Measurements from ENCODE around the gene PRPF38A. TPM values are rescaled to one million over a fixed set of nuclear protein-coding genes. Genes with fewer than 3 reads are reported as not detected.

Gene PRPF38A
- total RNA-seq, 1 experiment from 2014 or later, result 41.6 TPM

- POLR2A ChIA-PET, result no interaction called here
- ATAC-seq, result no peak
These were observed 44.5 kb upstream of the PRPF38A start for GRCh38 chr1:52359676-52360594.

GRCh38 chr1:52360595-52360968 is 43.8 kb upstream of the PRPF38A start:
- CTCF ChIA-PET, result no interaction called here
- Histone ChIP-seq H3K4me3 (ENCODE audit: low read depth in 2 of 2, low read length in 2 of 2) (no peak overlapping the region), H3K27me3 (ENCODE audit: control insufficient read depth, insufficient read depth, low read length) (no peaks in the 10 kb centered on the region), H3K4me1 (ENCODE audit: control insufficient read depth, insufficient read depth, low read length) (peaks cover 6% of the 10 kb centered on the region; the same call in 1 of the 2 replicates), H3K36me3 (ENCODE audit: control insufficient read depth, insufficient read depth, low read length) (peaks cover 23% of the 10 kb centered on the region), H3K9me3 (ENCODE audit: control insufficient read depth, insufficient read depth, low read depth, low read length) (no peaks in the 10 kb centered on the region), H3K27ac (ENCODE audit: low read length) (no peak overlapping the region)
- in situ Hi-C loops (cut with HindIII; ENCODE audit: low pct_unique_long_range_greater_than_20kb, low sequenced_read_pairs), result no loop called here
- ATAC-seq (no peak), DNase-seq (ENCODE audit: low read depth, low spot score) (no peak)
- intact Hi-C loops (cut with micrococcal nuclease; ENCODE audit: unreplicated experiment), result no loop called here
- no TSS peak for BruUV-seq (replicated peaks)
- POLR2A ChIA-PET, result no interaction called here
- TF ChIP-seq CTCF (IDR thresholded peaks at IDR 0.05) (no peak), POLR2AphosphoS5 (IDR thresholded peaks at IDR 0.05; ENCODE audit: low read depth, low read length) (no peak), REST (IDR thresholded peaks at IDR 0.05; ENCODE audit: insufficient read depth in 1 of 2, low read depth in 2 of 2, low read length in 1 of 2) (no peak), SIN3A (IDR thresholded peaks at IDR 0.05; ENCODE audit: borderline replicate concordance, insufficient read depth, low read depth, low read length) (no peak)

More at GRCh38 chr1:52359676-52360594, 44.5 kb upstream of the PRPF38A start:
- H3K27me3 ChIP-seq (ENCODE audit: control insufficient read depth, insufficient read depth, low read length), result no peaks in the 10 kb centered on the region
- no peak for TF ChIP-seq SIN3A (IDR thresholded peaks at IDR 0.05; ENCODE audit: borderline replicate concordance, insufficient read depth, low read depth, low read length)
- TF ChIP-seq CTCF (IDR thresholded peaks at IDR 0.05), result no peak
- TF ChIP-seq TCF7L2 (IDR thresholded peaks at IDR 0.05; ENCODE audit: low read depth, low read length), result no peak
- TF ChIP-seq REST (IDR thresholded peaks at IDR 0.05; ENCODE audit: insufficient read depth in 1 of 2, low read depth in 2 of 2, low read length in 1 of 2), result no peak
- TF ChIP-seq POLR2AphosphoS5 (IDR thresholded peaks at IDR 0.05; ENCODE audit: low read depth, low read length), result no peak
- H3K4me3 ChIP-seq (ENCODE audit: low read depth in 2 of 2, low read length in 2 of 2), result no peak overlapping the region
- H3K4me1 ChIP-seq (ENCODE audit: control insufficient read depth, insufficient read depth, low read length), result peaks cover 5% of the 10 kb centered on the region; the same call in 1 of the 2 replicates
- no peaks in the 10 kb centered on the region for H3K9me3 ChIP-seq (ENCODE audit: control insufficient read depth, insufficient read depth, low read depth, low read length)
- H3K27ac ChIP-seq (ENCODE audit: low read length), result no peak overlapping the region
- in situ Hi-C loops (cut with HindIII; ENCODE audit: low pct_unique_long_range_greater_than_20kb, low sequenced_read_pairs), result no loop called here
- CTCF ChIA-PET, result interaction anchor here (0.6 kb wide), 1 partner anchor 8 kb away, joined by 3 read pairs; no protein-coding TSS in a partner anchor
- BruUV-seq (replicated peaks), result no TSS peak
- intact Hi-C loops (cut with micrococcal nuclease; ENCODE audit: unreplicated experiment), result no loop called here
- no peak for DNase-seq (ENCODE audit: low read depth, low spot score)
- peaks cover 26% of the 10 kb centered on the region for H3K36me3 ChIP-seq (ENCODE audit: control insufficient read depth, insufficient read depth, low read length)
